GM18502 (cell line): Measurements from ENCODE around the gene POP4.

ENCODE experiments used
- ATAC-seq: cut with Tn5 transposase; IDR thresholded peaks from one replicate; pipeline ENCODE4 v1.9.1; 2021; ENCODE audit warnings: mild to moderate bottlenecking; ENCODE audit not compliant: unreplicated experiment, poor library complexity

POP4 gene

DNA sequence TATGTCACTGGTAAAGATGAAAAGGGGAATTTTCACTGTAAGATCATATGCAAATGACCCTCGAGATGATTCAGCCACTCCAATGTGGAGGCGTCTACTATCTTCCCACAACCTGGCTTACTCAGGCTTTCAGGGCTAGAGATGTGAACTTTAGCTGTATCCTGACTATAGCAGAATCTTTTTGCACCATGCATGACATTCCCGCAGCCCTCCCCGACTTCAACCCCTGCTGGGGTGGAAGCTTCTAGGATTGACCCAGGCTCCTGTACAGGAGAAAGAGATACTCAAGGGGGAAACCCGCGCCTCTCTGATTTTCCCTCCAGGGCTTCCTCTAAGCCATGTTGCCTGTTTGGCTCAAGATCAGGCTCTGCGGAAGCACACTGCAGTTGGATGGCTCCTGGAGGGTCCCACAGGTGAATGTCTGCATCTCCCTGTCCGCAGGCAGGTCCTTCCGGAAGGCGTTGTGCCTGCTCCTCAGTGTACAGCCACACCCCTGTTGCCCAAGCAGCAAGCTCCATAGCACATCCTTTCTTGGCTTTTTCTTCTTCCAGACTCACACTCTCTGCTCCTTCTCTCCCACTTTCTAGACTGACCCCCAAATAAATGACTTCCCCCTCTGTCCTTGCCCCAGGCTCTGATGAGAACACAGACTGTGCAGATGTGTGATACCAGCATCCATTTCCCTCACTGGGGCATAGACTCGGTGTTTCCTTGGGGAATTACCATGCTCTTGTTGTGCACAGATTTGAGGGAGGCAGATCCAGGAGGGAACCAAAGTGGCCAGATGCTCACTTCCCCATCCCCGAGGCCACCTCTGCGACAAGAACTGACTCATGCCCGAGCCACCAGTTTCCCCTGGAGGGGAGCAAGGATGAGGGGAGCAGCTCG, 29.1 kb upstream of the POP4 start:
- peak; percentile 90 for ATAC-seq

DNA sequence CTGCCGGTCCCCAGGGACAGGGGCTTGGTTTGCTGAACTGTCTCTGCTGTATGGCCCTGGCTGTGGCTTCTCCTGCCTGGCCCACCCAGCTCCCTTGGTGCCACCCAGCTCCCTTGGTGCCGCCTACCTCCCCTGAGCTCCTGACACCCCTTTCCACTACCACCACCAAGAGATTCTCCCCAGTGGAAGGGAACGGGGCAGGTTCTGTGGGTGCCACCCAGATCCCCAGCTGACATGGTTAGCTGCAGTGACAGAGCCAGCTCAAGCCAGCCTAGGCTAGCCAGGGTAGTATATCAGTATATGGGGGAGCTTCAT, 28.5 kb upstream of the POP4 start:
- ATAC-seq = no peak

DNA sequence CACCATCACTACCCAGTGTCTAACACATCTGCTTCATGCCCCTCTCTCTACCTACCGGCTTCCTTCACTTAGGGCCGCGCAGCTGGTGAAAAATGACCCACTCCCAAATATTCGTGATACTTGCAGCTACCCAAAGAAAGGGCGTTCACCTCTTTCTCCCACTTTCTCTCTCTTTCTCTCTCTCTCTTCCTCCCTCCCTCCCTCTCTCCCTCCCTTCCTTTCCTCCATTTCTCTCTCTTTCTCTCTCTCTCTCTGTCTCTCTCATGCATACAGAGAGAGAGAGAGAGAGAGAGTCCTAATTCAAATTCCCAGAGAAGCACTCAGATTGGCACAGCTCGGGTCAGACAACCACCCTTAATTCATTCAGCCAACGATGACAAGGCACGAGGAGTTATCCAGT, 27.7 kb upstream of the POP4 start:
- no peak for ATAC-seq

DNA sequence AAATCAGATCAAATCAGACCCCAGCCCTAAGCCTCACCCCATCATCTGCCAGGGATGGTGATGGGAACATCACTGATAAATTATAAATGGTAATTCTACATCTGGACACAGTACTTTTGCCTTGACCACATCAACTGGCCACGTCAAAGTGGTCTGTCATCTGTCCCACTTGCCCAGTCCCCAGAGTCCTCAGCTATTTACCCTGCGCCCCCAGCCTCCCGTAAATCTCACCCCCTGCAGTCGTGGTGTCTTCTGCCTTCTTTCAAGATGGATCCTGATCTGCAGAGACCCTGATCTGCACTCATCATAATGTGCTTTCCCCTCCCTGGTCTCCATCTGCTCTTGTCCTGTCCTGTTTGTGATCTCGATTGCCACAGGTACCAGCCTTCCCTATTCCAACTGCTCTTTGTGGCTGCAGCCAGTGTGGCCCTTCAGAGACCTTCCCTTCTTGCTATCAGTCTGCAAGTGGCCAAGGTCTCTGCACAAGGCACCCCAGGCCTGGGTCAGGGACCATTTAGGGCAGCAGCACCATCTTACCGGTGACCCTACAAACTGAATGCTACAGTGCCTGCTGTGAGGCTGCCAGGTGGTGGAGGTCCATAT, 26.7 kb upstream of the POP4 start:
- ATAC-seq = no peak

DNA sequence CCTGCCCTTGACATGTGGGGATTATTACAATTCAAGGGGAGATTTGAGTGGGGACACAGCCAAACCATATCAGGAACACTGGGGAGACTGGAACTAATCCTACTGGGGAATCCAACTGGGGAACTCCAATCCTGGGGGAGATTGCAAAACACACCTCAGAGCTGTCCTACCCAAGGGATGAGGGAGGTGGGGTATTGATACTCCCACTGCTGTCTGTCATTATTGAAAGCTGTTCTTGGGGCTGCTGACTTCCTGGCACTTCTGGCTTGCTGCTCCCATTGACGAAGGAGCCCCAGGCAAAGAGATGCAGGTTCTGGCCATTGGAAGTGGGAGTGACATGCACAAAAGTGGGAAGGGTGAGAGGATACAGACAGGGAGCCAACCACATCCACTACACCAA, 24.7 kb upstream of the POP4 start:
- no peak for ATAC-seq

DNA sequence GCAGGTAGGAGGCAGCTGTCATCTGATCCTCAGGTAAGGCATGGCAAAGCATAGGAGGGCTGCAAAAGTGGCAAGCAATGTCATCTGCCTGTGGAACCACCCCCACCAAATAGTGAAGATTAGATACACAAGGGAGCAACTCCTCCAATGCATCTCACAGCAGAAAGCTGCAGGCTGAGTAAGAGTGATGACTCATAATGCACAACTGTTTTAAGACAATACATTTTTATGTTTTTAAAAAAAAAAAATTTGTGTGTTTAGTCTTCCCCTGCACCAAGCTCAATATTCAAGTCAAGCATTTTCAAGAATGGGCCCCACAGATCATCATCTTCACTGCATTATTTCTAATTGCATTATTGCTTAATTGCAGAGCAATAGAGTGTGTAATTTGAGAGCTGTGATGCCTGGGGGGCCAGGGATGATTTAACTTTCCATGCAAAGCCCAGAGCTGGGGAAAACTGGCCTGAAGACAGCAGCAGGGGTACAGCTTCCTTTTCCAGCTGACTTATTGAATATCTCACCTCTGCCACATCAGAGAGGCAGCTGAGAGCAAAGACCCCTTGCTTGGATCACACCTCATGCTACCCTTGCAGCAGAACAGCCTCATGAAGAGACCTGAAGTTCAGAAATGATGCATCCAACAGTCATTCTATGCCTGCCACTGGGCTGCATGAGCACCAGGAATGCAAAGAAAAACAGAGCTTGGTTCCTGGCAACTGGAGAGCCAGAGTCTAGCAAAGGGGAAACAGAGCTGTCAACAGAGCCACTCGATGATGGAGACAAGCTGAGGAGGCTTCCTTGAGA, 22.7 kb upstream of the POP4 start:
- no peak for ATAC-seq

DNA sequence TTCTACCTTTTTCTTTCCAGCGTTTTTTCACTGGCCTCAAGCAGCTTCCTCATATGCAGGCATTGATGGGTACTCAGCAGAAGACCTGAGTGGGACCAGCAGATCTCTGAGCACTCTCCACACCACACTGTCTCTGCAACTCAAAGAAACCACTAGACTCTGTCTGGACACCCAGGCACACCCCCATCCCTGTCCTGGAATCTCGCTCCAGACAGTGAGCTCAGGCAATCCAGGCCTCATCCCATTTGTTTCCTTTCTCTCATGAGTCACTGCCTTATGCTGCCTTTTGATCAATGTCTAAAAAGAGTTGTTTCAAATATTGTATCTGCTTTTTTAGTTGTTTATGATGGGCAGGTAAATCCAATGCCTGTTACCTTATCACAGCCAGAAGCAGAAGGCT, 19.7 kb upstream of the POP4 start:
- no peak for ATAC-seq

DNA sequence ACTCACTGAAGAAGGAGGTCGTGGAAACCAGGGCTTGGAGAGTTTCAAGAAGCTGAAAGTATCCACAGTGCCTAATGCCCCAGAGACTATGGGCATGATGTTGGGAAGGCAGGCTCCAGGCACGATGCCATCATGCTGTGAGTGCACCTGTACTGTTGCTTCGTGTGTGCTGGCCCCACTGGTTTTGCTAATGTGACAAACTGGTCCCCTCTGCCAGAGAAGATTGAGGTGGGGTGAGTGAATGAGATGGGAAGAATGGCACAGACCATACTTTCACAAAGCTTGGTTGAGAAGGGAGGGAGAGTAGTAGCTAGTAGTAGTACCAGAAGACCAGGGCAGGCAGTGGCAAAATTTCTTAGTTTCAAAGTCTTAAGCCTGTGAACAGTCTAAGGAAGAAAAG, 19.0 kb upstream of the POP4 start:
- peak; percentile 3 for ATAC-seq

DNA sequence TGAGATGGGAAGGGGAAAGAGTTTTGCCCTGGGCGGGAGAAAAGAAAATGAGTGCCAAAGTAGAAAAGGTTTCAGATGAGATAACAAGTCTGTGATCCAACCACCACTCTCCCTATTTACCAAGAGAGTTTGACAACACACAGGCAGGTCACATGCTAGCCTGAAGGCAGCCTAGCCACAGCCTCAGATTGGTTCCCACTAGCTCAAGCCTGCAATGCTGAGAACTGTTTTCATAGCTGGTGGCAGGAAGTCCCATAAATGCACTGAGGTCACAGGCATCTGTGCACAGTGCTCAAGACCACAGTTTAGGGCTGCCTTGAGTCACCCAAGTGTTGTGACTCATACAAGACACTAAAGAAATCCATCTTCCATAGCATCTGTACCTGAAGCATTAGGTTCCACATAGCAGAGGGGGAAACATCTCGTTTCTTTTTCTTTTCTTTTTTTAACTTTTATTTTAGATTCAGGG, 18.5 kb upstream of the POP4 start:
- ATAC-seq = peak; percentile 97

DNA sequence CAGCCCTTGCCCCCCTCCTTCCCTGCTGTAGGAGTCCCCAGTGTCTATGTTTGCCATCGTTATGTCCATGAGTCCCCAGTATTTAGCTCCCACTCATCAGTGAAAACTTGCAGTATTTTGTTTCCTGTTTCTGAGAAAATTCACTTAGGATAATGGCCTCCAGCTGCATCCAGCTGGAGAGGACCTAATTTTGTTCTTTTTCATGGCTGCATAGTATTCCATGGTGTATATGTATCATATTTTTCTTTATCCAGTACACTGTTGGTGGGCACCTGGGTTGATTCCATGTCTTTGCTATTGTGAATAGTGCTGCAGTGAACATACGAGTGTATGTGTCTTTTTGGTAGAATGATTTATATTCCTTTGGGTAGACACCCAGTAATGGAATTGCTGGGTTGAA, 18.0 kb upstream of the POP4 start:
- ATAC-seq = no peak

DNA sequence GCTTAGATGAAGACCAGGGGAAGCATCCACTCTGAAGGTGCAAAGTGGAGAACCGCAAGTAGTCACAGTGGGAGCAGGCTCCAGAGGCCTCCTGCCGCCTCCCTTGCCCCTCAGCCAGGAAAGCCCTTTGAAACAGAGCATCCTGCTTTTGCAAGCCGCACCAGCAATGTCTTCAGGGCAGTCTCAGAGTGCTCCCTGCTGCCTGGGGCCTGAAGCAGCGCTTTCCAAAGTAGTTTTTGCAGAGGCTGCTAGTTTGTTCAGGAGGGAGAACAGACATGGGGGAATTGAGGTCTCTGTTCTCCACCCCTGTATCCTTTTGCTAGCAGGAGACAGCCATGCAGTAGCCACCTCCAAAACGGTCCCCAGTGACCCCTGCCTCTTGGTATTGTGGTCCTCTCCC, 15.8 kb upstream of the POP4 start:
- ATAC-seq = no peak

DNA sequence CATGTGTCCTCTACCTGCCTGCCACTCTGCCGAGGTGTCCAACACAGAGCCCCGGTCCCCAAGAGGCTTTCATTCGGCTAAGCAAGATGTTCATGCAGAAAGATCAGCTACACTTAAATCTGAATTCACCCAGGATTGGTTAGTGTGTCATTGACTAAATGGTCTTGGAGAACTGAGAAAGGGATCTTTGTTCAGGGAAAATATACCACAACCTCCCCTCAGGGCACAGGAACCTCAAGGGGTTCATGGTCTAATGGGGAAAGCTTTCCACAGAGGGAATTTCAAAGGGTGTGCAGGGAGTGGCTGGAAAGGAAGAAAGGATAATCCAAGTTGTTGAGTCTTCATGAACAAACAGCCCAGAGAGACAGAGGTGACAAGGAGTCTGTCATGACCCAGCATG, 14.4 kb upstream of the POP4 start:
- ATAC-seq = no peak

DNA sequence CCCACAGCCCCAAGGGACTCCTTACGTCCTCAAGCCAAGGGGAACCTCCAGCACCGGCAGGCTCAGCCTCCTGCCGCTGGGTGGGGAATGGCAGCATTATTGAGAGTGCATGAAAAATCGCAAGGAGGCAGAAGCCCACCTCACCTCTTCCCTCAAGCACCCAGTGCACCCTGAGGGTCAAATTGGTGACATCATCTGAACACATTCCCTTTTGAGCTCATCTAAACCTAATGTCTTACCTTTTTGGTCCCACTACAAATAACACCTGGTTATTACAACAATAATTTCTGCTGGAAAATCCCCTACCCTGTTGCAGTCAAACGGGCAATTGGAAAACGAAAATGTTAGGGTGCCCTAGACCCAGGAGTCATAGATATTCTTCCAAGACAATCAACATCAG, 12.2 kb upstream of the POP4 start:
- no peak for ATAC-seq

DNA sequence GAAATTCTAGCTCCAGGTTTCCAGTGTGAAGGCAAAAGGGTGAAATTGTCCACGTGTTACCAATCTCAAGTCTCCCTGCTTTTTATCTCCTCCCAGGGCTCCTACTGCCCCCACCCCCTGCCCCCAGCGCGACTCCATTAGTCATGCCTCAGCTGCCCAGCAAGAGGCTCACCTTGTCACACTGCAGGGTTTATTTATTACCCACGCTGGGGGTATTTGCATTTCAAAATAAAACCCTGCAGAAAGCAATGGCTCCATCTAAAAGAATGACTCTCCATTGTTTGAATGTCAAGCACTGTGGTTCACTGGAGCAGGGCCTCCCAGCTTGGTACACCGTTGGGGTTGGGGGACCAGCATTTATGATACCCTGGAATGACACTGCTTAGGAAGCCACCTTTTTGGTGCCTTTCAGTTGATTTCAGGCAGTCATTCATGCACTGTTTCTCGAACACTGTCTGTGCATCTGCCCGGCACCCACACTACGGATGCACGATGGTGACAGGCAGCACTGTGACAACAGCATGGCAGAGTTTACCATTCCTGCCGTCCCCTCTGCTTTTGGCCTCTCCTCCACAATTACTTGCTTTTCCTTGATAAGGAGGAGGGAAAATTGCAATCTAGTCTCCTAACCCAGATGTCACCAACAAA, 9.9 kb upstream of the POP4 start:
- no peak for ATAC-seq

DNA sequence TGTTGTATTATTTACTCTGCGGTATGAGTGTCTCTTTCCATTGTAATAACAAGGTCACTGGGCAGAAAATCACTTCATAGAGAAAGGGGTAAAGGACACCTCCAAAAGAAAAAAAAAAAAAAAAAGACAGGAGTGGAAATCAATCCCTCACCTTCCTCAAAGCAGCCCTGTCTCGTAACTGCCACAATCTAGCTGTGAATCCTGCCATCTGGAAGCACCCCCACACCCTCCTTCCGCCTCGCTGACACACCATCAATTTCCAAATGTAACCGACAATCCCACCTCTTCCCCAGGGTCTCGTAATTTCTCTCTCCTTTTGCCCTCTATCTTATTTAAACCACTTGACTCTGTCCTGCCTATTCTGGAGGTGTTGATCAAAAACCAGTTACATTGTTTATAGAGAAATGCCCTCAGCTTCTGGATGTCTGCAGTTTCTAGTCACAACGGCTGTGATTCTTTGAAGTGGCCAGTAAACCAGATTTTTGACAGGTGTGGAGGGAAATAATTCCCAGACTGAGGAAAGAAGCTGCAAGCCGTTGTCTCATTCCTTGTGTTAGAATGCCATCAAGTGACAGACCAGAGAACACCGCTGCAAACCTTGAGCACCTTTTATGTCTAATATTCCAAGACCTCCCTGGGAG, 9.1 kb upstream of the POP4 start:
- ATAC-seq = no peak

DNA sequence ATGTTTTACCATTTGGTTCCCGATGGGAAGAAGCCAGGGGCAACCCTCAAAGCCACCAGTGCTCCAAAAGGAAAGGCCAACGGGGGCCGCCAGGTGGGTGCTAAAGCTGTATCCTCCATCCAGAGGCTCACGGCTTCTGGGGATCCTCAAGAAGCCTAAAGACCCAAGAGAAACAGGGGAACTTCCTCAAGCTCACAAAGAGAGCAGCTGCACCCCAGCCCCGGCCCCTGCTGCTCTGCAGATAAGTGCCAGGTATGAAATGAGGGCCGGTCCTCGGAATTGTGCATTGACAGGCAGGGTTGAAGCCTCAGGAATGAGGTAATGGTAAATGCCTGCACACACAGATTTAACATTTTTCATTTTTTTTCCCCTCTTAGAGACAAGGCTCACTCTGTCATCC, 8.0 kb upstream of the POP4 start:
- no peak for ATAC-seq

DNA sequence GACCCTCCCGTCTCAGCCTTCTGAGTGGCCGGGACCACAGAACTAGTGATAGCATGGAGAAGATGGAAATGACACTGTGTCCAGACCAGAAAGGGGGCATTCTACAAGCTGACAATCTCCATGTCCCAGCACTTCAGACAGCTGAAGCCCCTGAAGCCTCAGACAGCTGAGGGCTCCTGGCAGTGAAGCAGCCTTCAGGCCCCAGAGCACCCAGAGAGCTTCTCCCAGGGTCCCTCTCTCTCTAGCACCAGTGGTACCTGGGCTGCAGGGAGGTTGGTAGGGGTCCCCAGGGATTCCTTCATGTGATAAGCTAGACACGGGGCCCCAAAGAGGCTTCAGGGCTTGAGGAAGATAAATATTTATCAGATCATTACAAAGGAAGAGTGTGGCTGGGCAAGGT, 7.6 kb upstream of the POP4 start:
- no peak for ATAC-seq

DNA sequence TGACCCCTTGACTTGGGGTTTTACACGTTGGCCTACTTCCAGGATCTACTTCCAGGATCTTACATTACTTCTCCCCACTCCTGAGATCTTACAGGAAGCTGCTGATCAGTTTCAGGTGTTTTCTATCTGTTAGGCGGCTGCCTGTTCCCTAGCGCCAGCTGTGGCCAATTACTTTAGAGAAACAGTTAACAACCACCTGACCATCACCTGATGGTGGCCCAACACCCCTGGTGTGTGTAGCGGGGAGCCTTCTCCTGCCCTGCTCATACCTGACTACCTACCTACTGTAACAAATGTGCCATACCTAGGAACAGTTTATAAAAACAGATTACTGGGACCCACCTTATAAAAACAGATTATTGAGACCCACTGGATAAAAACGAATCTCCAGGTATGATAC, 2.8 kb upstream of the POP4 start:
- ATAC-seq = no peak

DNA sequence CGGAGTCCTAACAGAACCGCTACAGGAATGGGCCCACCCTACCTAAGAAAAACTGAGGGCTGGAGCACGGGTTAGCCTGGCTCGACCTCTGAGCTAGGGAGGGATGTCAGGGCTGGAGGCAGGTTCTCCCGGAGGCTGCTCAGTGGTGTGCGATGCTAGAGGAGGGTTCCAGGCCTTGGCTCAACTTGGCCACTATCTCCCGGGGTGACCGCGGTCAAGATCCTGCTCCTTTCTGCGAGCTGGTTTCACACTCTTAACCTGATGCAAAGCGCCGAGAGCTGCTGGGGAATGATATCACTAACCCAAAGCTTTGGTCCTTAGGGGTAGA, 301 bp downstream of the POP4 start:
- ATAC-seq = peak; percentile 15

DNA sequence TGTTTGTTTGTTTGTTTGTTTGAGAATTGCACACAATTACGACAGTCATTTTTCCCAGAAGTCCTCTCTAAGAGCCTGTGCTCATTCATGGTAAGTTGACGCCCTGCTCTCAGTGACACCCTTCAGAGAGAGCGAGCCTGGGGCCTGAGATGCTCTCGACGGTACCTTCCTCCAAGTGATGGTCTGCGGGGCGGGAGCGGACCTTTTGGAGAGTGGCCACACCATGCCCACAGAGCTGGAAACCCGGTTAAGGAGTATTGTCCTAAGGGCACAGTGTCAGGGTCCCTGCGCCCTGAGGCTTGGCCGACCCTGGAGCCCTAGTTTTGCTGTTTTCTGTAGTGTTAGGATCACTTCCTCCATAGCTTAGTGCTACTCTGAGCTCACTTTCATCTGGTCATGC, 3.6 kb downstream of the POP4 start:
- ATAC-seq = no peak

DNA sequence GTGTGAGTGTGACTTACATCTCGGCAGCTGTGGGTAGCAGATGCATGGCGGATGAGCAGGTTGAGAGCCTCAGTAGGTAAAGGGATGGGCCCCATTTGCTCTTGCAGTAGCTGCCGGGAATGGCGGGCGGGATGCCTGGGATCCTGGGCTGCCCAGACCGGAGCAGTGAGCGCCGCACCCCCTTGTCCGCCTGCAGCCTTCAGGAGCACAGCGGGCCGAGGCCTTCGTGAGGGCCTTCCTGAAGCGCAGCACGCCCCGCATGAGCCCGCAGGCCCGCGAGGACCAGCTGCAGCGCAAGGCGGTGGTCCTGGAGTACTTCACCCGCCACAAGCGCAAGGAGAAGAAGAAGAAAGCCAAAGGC, 4.1 kb downstream of the POP4 start:
- no peak for ATAC-seq
